PFSK-1 (cell line): Measurements from ENCODE around the gene DST.

Source experiments
- POLR2AphosphoS5 ChIP-seq: IDR thresholded peaks from 2 replicates; pipeline ENCODE4 v1.6.1; 2012; ENCODE audit warnings: low read depth, mild to moderate bottlenecking, control low read depth, low read length, moderate library complexity
- TF ChIP-seq, protein P1 (sequence below), 2 experiments: IDR thresholded peaks; 2 replicates each; pipeline versions ENCODE4 v1.6.1 to v1.8.0; 2011 to 2012; ENCODE audit warnings: low read depth in 2 of 2, low read length in 2 of 2, control low read depth in 1 of 2, inconsistent platforms in 1 of 2, mild to moderate bottlenecking in 1 of 2, moderate library complexity in 1 of 2; ENCODE audit not compliant: insufficient read depth in 1 of 2

- TF ChIP-seq, protein P1, sequence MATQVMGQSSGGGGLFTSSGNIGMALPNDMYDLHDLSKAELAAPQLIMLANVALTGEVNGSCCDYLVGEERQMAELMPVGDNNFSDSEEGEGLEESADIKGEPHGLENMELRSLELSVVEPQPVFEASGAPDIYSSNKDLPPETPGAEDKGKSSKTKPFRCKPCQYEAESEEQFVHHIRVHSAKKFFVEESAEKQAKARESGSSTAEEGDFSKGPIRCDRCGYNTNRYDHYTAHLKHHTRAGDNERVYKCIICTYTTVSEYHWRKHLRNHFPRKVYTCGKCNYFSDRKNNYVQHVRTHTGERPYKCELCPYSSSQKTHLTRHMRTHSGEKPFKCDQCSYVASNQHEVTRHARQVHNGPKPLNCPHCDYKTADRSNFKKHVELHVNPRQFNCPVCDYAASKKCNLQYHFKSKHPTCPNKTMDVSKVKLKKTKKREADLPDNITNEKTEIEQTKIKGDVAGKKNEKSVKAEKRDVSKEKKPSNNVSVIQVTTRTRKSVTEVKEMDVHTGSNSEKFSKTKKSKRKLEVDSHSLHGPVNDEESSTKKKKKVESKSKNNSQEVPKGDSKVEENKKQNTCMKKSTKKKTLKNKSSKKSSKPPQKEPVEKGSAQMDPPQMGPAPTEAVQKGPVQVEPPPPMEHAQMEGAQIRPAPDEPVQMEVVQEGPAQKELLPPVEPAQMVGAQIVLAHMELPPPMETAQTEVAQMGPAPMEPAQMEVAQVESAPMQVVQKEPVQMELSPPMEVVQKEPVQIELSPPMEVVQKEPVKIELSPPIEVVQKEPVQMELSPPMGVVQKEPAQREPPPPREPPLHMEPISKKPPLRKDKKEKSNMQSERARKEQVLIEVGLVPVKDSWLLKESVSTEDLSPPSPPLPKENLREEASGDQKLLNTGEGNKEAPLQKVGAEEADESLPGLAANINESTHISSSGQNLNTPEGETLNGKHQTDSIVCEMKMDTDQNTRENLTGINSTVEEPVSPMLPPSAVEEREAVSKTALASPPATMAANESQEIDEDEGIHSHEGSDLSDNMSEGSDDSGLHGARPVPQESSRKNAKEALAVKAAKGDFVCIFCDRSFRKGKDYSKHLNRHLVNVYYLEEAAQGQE (IDR thresholded peaks at IDR 0.05; ENCODE audit: insufficient read depth in 1 of 2, low read depth in 2 of 2, low read length in 2 of 2): no peak
- no peak for TF ChIP-seq POLR2AphosphoS5
These were observed 60.5 kb downstream of the DST start for GRCh38 chr6:56582236-56582635.
